Gastroesophageal sphincter (tissue), 4 donors: ENCODE data around the gene CLEC4C. TPM values are rescaled to one million over a fixed set of nuclear protein-coding genes. Genes with fewer than 3 reads are reported as not detected.

Experiments
- ATAC-seq: fragments of 150-250 bp; one replicate; pipeline ENCODE4 v1.9.1; 2016; ENCODE audit warnings: mild to moderate bottlenecking, moderate library complexity
- H3K27ac ChIP-seq, 4 donors: fragments of 200-600 bp; sonication (generic) in 3 of 4; 1 replicate in 3 of 4; 2 replicates in 1 of 4; pipeline ENCODE4 v1.5.1; 2016 to 2019
- H3K27me3 ChIP-seq: fragments of 200-600 bp; sonication (generic); one replicate; pipeline ENCODE4 v1.5.1; 2019
- H3K36me3 ChIP-seq, 2 donors: fragments of 200-600 bp; sonication (generic); one replicate each; pipeline ENCODE4 v1.5.1; 2019; ENCODE audit warnings: control low read depth in 1 of 2
- H3K4me1 ChIP-seq, 3 donors: fragments of 200-600 bp; sonication (generic); 1 replicate in 2 of 3; 2 replicates in 1 of 3; pipeline ENCODE4 v1.5.1; 2016 to 2019; ENCODE audit warnings: control low read depth in 2 of 3
- H3K4me3 ChIP-seq, 2 donors: fragments of 200-600 bp; sonication (generic); one replicate each; pipeline ENCODE4 v1.5.1; 2019; ENCODE audit warnings: mild to moderate bottlenecking in 1 of 2, moderate library complexity in 1 of 2
- H3K9me3 ChIP-seq, 3 donors: fragments of 200-600 bp; sonication (generic); one replicate each; pipeline ENCODE4 v1.5.1; 2017 to 2019; ENCODE audit warnings: control low read depth in 2 of 3
- CTCF ChIP-seq, 4 experiments: fragments of 200-600 bp in 2 of 4; fragments of 450-650 bp in 2 of 4; sonication (generic) in 1 of 4; IDR thresholded peaks; one replicate each; pipeline ENCODE4 v1.5.1; 2017 to 2019; ENCODE audit warnings: antibody characterized with exemption in 4 of 4, mild to moderate bottlenecking in 2 of 4, moderate library complexity in 2 of 4
- EP300 ChIP-seq: sonication (generic); formaldehyde crosslinking; IDR thresholded peaks from one replicate; pipeline ENCODE4 v1.6.1; 2017; ENCODE audit warnings: antibody characterized with exemption, mild to moderate bottlenecking
- POLR2A ChIP-seq, 2 donors: fragments of 450-650 bp; IDR thresholded peaks; one replicate each; pipeline ENCODE4 v1.6.1; 2017; ENCODE audit warnings: antibody characterized with exemption in 2 of 2, mild to moderate bottlenecking in 2 of 2, moderate library complexity in 1 of 2
- POLR2AphosphoS5 ChIP-seq: sonication (generic); formaldehyde crosslinking; IDR thresholded peaks from one replicate; pipeline ENCODE4 v1.6.1; 2017; ENCODE audit warnings: antibody characterized with exemption
- WGBS, 2 donors: methylation state at CpG; one replicate each; pipeline ENCODE4 v1.1.5; 2018; ENCODE audit warnings: low coverage in 1 of 2; 5-methylcytosine and 5-hydroxymethylcytosine counted together
- total RNA-seq, 4 donors: library from RNA; depleted of rRNA; stranded (reverse); fragments of >200 nt; gene quantifications; one replicate each; pipeline ENCODE4 v1.1.0, GENCODE V29; 2016

CLEC4C gene
- total RNA-seq, 4 donors from 2014 or later, result not detected

- 33 to 63% methylated on average over 2 to 3 of the region's 3 CpGs for WGBS, 2 donors
- H3K4me1 ChIP-seq, result no peaks in the 10 kb centered on the region
- H3K27me3 ChIP-seq, result peaks cover 23% of the 10 kb centered on the region
- H3K9me3 ChIP-seq, result peaks cover 0 to 11% (median 0%) of the 10 kb centered on the region in 3 donors
- no peak overlapping the region for H3K27ac ChIP-seq
- no peak overlapping the region for H3K4me3 ChIP-seq
- TF ChIP-seq POLR2AphosphoS5, result no peak
- no peak for TF ChIP-seq CTCF (IDR thresholded peaks at IDR 0.05)
- TF ChIP-seq POLR2A (IDR thresholded peaks at IDR 0.05), result no peak
- no peak for TF ChIP-seq EP300
- H3K36me3 ChIP-seq, result no peaks in the 10 kb centered on the region
- no peak for ATAC-seq
Measured at GRCh38 chr12:7723926-7724325, 23.2 kb downstream of the CLEC4C start.

GRCh38 chr12:7719946-7720730 is 27.0 kb downstream of the CLEC4C start:
- Histone ChIP-seq H3K4me3 (no peak overlapping the region), H3K4me1 (no peaks in the 10 kb centered on the region), H3K27me3 (peaks cover 24% of the 10 kb centered on the region), H3K36me3 (no peaks in the 10 kb centered on the region), H3K27ac (no peak overlapping the region), H3K9me3 (no peaks in the 10 kb centered on the region)
- 53 to 65% methylated on average over 13 to 15 of the region's 15 CpGs for WGBS, 2 donors
- TF ChIP-seq POLR2A (IDR thresholded peaks at IDR 0.05) (no peak), POLR2AphosphoS5 (no peak), CTCF (IDR thresholded peaks at IDR 0.05) (no peak), EP300 (no peak)
- ATAC-seq, result no peak

- peaks cover 20% of the 10 kb centered on the region for H3K27me3 ChIP-seq
- no peaks in the 10 kb centered on the region for H3K36me3 ChIP-seq
- no peak overlapping the region for H3K27ac ChIP-seq
- no peak for ATAC-seq
- no peaks in the 10 kb centered on the region for H3K4me1 ChIP-seq
- no peak for TF ChIP-seq POLR2AphosphoS5
- TF ChIP-seq POLR2A (IDR thresholded peaks at IDR 0.05), result no peak
- TF ChIP-seq EP300, result no peak
- TF ChIP-seq CTCF (IDR thresholded peaks at IDR 0.05), result no peak
- 8 to 20% methylated on average over 4 to 5 of the region's 5 CpGs for WGBS, 2 donors
- H3K9me3 ChIP-seq, result peaks cover 0 to 4% (median 0%) of the 10 kb centered on the region in 3 donors
- H3K4me3 ChIP-seq, result no peak overlapping the region
Measured at GRCh38 chr12:7716381-7716780, 30.8 kb downstream of the CLEC4C start.

- Histone ChIP-seq H3K27ac (no peak overlapping the region), H3K9me3 (peaks cover 0 to 4% (median 0%) of the 10 kb centered on the region in 3 donors), H3K36me3 (no peaks in the 10 kb centered on the region), H3K4me3 (no peak overlapping the region), H3K27me3 (peaks cover 9% of the 10 kb centered on the region), H3K4me1 (no peaks in the 10 kb centered on the region)
- TF ChIP-seq EP300 (no peak), CTCF (IDR thresholded peaks at IDR 0.05) (no peak), POLR2AphosphoS5 (no peak), POLR2A (IDR thresholded peaks at IDR 0.05) (no peak)
- no peak for ATAC-seq
- WGBS, 2 donors, result 64 to 91% methylated on average over 6 to 12 of the region's 28 CpGs
Measured at GRCh38 chr12:7712841-7713442, 34.2 kb downstream of the CLEC4C start.

GRCh38 chr12:7711133-7711532 is 36.0 kb downstream of the CLEC4C start, which contains the start of gene DPPA3:
TSS of gene DPPA3 (plus strand) at chr12:7711433. CDS start at chr12:7711571, 138 bp downstream.
- H3K9me3 ChIP-seq, result peaks cover 0 to 4% (median 0%) of the 10 kb centered on the region in 3 donors
- TF ChIP-seq POLR2A (IDR thresholded peaks at IDR 0.05) (no peak), EP300 (no peak), POLR2AphosphoS5 (no peak)
- H3K4me1 ChIP-seq, result no peaks in the 10 kb centered on the region
- H3K36me3 ChIP-seq, result no peaks in the 10 kb centered on the region
- no peak within 1 kb of the TSS for H3K4me3 ChIP-seq
- no peak within 1 kb of the TSS for H3K27ac ChIP-seq
- peaks cover 9% of the 10 kb centered on the region for H3K27me3 ChIP-seq
- WGBS, 2 donors, result 42 to 67% methylated on average over 7 of the region's 7 CpGs
- ATAC-seq, result no peak
